ENCODE results near the gene MRM2.

Gene MRM2

DNA sequence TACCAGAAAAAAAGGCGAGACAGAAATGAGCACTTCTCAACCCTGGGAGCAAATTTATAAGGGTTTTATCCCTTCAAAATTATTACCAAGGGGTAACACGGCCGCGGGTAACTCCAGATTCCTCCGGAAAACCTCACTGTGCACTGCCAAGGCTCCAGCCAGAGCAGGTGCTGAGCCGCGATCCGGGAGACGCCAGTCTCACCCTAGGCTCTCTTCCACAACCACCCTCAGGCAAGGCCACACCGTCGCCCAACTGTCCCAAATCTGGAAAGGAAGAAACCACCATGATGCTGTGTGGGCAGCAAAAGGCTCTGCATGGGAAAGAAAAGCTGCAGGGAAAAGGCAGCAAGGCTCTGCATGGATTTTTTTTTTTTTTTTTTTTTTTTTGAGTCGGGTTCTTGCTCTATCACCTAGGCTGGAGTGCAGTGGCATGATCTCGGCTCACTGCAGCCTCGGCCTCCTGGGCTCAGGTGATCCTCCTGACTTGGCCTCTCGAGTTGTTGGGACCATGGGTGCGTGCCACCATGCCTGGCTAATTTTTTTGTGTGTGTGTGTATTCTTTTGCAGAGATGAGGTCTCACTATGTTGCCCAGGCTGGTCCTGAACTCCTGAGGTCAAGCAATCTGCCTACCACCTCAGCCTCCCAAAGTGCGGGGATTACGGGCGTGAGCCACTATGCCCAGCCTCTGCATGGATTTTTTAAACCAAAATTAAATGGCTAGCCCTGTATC lies 48.3 kb downstream of the MRM2 start:
- no peak for DNase-seq (ENCODE audit: extremely low read depth in 1 of 2, low read depth in 1 of 2)

DNA sequence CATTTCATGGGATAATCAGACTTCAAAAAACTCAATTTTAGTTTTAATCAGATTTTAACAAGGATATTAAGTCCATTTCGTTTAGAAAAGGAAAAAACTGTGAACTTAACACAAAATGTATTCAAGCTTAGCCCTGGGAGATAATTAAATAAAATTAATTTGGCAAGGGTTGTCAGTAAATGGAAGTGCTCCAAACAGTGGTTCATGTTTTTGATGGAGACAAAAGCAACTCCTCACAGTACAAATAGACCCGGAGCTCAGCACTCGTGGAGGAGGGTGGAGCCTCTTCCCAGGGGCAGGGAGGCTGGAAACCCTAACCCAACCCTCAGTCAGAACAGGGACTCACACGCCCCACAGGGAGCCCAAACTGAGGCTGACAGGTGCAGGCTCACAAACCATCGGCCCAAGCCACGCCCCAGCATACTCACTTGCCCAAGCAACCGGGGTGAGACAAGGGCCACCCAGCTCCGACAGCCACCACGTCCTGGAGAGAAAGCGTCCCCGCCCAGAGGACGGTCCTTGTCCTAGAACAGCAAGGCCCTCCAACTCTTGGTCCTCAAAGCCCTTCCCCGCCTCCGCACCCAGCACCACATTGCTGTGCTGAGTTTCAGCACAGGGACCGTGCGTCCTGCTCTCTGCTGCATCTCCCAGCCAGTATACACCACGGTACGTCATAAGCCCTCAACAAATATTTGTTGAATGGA lies 49.0 kb downstream of the MRM2 start:
- DNase-seq (ENCODE audit: extremely low read depth in 1 of 2, low read depth in 1 of 2), result no peak

DNA sequence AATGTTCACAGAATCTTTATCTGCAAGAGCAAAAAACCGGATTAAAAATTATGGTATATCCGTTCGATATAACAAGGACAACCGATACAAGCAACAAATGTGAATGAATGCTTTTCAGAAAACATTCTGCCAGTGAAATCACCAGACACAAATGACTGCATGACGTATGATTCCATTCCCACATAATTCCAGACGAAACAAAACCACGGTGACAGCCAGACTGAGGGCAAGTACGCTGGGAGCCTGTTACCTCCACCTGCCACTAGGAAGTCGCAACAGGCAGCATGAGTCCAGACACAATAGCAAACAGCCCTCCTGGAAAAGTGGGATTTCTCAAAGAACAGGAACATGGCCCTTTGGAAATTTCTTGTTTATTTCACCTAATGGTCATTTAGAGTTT lies 51.0 kb downstream of the MRM2 start:
- no peak for DNase-seq (ENCODE audit: extremely low read depth in 1 of 2, low read depth in 1 of 2)

DNA sequence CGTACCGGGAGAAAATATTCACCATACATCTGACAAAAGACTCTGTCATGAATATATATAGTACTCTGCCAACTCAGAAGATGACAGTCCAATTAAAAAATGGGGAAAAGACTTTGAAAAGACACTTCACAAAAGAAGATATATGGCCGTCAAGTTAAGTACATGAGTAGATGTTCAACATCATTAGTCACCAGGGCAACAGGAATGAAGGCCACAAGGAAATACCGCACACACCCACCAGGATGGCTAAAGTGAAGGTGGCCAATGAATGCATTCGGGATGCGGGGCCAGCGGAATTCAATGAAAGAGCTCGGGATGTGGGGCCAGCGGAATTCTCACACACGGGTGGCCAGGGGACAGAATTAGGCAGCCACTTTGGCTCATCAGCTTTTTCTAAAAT lies 51.5 kb downstream of the MRM2 start:
- DNase-seq (ENCODE audit: extremely low read depth in 1 of 2, low read depth in 1 of 2), result no peak

DNA sequence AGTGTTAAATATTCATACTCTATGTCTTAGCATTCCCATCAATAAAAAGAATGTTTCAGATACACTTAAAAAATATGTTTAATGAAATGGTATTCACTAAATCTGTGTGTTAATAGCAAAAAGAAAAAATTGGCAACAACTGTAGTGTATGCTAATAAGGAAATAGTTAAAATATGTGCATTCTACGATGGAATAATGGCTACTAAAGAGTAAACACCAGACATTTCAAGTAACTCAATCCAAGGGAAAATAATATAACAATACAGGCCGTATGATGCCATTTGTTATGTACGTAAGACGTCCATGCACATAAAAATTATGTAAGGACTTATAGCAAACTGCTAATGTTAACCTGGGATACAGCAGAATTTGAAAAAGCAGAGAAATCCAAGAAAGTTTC lies 55.8 kb downstream of the MRM2 start:
- DNase-seq (ENCODE audit: extremely low read depth in 1 of 2, low read depth in 1 of 2), result no peak

DNA sequence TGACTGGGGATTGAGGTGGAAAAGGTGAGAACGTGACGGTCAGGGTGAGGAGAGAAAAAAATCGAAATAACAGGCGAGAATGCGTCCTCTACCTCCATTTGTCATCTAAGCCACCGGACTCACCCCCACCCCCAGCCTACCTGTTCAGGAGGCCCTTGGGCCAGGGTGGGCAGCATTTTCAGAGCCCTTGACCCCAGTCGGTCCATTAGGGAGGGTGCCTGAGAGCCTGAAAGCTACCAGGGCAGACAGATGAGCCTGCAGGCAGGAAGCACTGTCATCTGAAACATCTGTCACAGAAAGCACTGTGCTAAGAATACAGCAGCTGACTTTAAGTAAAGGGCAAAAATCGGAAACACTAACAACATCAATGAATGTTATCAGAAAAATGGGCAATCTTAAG lies 56.3 kb downstream of the MRM2 start:
- DNase-seq (ENCODE audit: extremely low read depth in 1 of 2, low read depth in 1 of 2), result no peak
